GM13976 (cell line): ENCODE results near the gene ZNF334.
A peak's percentile ranks its signal among the peaks of the same experiment; 100 is the strongest.

Experiments
- DNase-seq: peaks from one replicate; pipeline ENCODE4 v3.0.0; 2012; ENCODE audit warnings: low spot score
- CTCF ChIP-seq: IDR thresholded peaks from 2 replicates; pipeline ENCODE4 v1.5.1; 2012; ENCODE audit warnings: borderline replicate concordance, mild to moderate bottlenecking; ENCODE audit not compliant: insufficient read depth; ENCODE audit errors: extremely low read depth, missing control alignments, control extremely low read depth
- in situ Hi-C: fragments of 300-500 bp; cut with MboI; formaldehyde crosslinking; loops from one replicate; pipeline ENCODE4 v1.12.0; 2022; ENCODE audit warnings: low sequenced_read_pairs, mixed read lengths, inconsistent platforms; ENCODE audit not compliant: unreplicated experiment

ZNF334 gene

GRCh38 chr20:46541229-46541935 is 28.0 kb upstream of the ZNF334 start:
- DNase-seq: no peak
- in situ Hi-C loops: no loop called here

GRCh38 chr20:46539113-46539512 is 25.8 kb upstream of the ZNF334 start:
- DNase-seq: no peak
- TF ChIP-seq CTCF: no peak
- in situ Hi-C loops: no loop called here

More at GRCh38 chr20:46541229-46541935, 28.0 kb upstream of the ZNF334 start:
- no peak for TF ChIP-seq CTCF

- no peak for TF ChIP-seq CTCF
- DNase-seq: no peak
- in situ Hi-C loops: no loop called here
These were observed 17.3 kb upstream of the ZNF334 start for GRCh38 chr20:46530640-46531039.

GRCh38 chr20:46523696-46524328 is 10.5 kb upstream of the ZNF334 start:
- in situ Hi-C loops: loop anchor here (5.0 kb wide), 1 partner anchor 158 kb away; no protein-coding TSS in a partner anchor
- DNase-seq: no peak
- no peak for TF ChIP-seq CTCF

GRCh38 chr20:46523108-46523507 is 9.7 kb upstream of the ZNF334 start:
- DNase-seq: no peak
- no peak for TF ChIP-seq CTCF
- in situ Hi-C loops: loop anchor here (5.0 kb wide), 1 partner anchor 159 kb away; no protein-coding TSS in a partner anchor

GRCh38 chr20:46520976-46521579 is 7.7 kb upstream of the ZNF334 start:
- TF ChIP-seq CTCF: peak; percentile 56
- peak; percentile 62 for DNase-seq
- in situ Hi-C loops: loop anchor here (5.0 kb wide), 1 partner anchor 161 kb away; no protein-coding TSS in a partner anchor
